Caco-2 (cell line): ENCODE measurements around the gene SLC9A3. TPM values are rescaled to one million over a fixed set of nuclear protein-coding genes. Genes with fewer than 3 reads are reported as not detected.

Source experiments
- BruUV-seq: library from RNA; stranded (reverse); fragments of 400-500 nt; replicated peaks from 2 replicates; lab custom pipeline; 2021; lab: Mats Ljungman, UMichigan
- CTCF ChIA-PET: fragments of 300-600 bp; sonication (Branson Sonifier 250); formaldehyde crosslinking; loops from one replicate; lab custom pipeline; 2022; ENCODE audit warnings: antibody characterized with exemption; lab: Charles Lee
- POLR2A ChIA-PET: fragments of 300-600 bp; sonication (Branson Sonifier 250); formaldehyde crosslinking; loops from one replicate; lab custom pipeline; 2022; ENCODE audit warnings: antibody characterized with exemption; lab: Charles Lee
- DNase-seq, 2 experiments: peaks; one replicate each; pipeline versions ENCODE4 v3.0.0 to v3.0.0-alpha.2; 2020 to 2022
- H3K27me3 ChIP-seq: replicated peaks from 2 replicates; pipeline ENCODE4 v1.6.0; 2011; ENCODE audit warnings: low read length; ENCODE audit not compliant: control insufficient read depth, insufficient read depth
- H3K36me3 ChIP-seq: 2 replicates; pipeline ENCODE4 v1.5.1; 2011; ENCODE audit warnings: low read length; ENCODE audit not compliant: control insufficient read depth, insufficient read depth
- H3K4me1 ChIP-seq: fragments of 250-450 bp; sonication (Bioruptor Pico); 2 replicates; pipeline ENCODE4 v1.5.1; 2020; ENCODE audit warnings: mild to moderate bottlenecking
- H3K4me3 ChIP-seq: 2 replicates; pipeline ENCODE4 v1.5.1; 2011; ENCODE audit warnings: low read depth, mild to moderate bottlenecking, control low read depth, low read length
- H3K9me3 ChIP-seq: fragments of 250-450 bp; sonication (Bioruptor Pico); 2 replicates; pipeline ENCODE4 v1.5.1; 2020; ENCODE audit warnings: mild to moderate bottlenecking, moderate library complexity
- H3K27ac Mint-ChIP-seq: one replicate; pipeline ENCODE4 v1.8.0; 2022; ENCODE audit warnings: mixed read lengths; ENCODE audit not compliant: unreplicated experiment
- H3K27me3 Mint-ChIP-seq: one replicate; pipeline ENCODE4 v1.8.0; 2022; ENCODE audit warnings: mixed read lengths; ENCODE audit not compliant: insufficient read depth, unreplicated experiment
- H3K36me3 Mint-ChIP-seq: one replicate; pipeline ENCODE4 v1.8.0; 2022; ENCODE audit warnings: mild to moderate bottlenecking, mixed read lengths; ENCODE audit not compliant: insufficient read depth, unreplicated experiment
- H3K4me1 Mint-ChIP-seq: one replicate; pipeline ENCODE4 v1.8.0; 2022; ENCODE audit warnings: low read depth, mixed read lengths; ENCODE audit not compliant: unreplicated experiment
- H3K4me3 Mint-ChIP-seq: one replicate; pipeline ENCODE4 v1.8.0; 2022; ENCODE audit warnings: mild to moderate bottlenecking, moderate library complexity, mixed read lengths; ENCODE audit not compliant: unreplicated experiment
- H3K9me3 Mint-ChIP-seq: one replicate; pipeline ENCODE4 v1.8.0; 2022; ENCODE audit warnings: mixed read lengths; ENCODE audit not compliant: unreplicated experiment
- CTCF ChIP-seq, 2 experiments: fragments of 200-600 bp in 1 of 2; IDR thresholded peaks; 1 replicate in 1 of 2; 2 replicates in 1 of 2; pipeline versions ENCODE4 v1.5.1 to v1.8.0; 2011 to 2022; ENCODE audit warnings: antibody characterized with exemption in 1 of 2, control low read depth in 1 of 2, inconsistent platforms in 1 of 2, low read depth in 1 of 2, low read length in 1 of 2, mild to moderate bottlenecking in 1 of 2, moderate library complexity in 1 of 2; ENCODE audit not compliant: insufficient read depth in 1 of 2, severe bottlenecking in 1 of 2, unreplicated experiment in 1 of 2
- intact Hi-C: fragments of 100-400 bp; cut with micrococcal nuclease; formaldehyde crosslinking; loops from one replicate; pipeline ENCODE4 v1.10.0; 2022; ENCODE audit not compliant: unreplicated experiment
- total RNA-seq: library from RNA; stranded (reverse); gene quantifications from 2 replicates; pipeline ENCODE4 v1.2.3, GENCODE V29; 2022

The SLC9A3 gene
- total RNA-seq, 1 experiment from 2014 or later, result 3.4 TPM

- H3K9me3 Mint-ChIP-seq, result peaks cover 14% of the 10 kb centered on the region
- BruUV-seq, result no TSS peak
Observed at GRCh38 chr5:426392-426976, 97.8 kb downstream of the SLC9A3 start.

GRCh38 chr5:425714-426113 is 98.5 kb downstream of the SLC9A3 start:
- Mint-ChIP-seq H3K9me3 (peaks cover 14% of the 10 kb centered on the region), H3K4me3 (no peak overlapping the region), H3K27me3 (no peaks in the 10 kb centered on the region), H3K27ac (no peak overlapping the region), H3K36me3 (no peaks in the 10 kb centered on the region), H3K4me1 (no peaks in the 10 kb centered on the region)
- intact Hi-C loops, result no loop called here
- Histone ChIP-seq H3K27me3 (no peaks in the 10 kb centered on the region), H3K4me3 (no peak overlapping the region), H3K36me3 (no peaks in the 10 kb centered on the region), H3K4me1 (peaks cover 2% of the 10 kb centered on the region; the same call in 1 of the 2 replicates), H3K9me3 (no peaks in the 10 kb centered on the region)
- POLR2A ChIA-PET, result no interaction called here
- CTCF ChIA-PET, result no interaction called here
- TF ChIP-seq CTCF (IDR thresholded peaks at IDR 0.05; ENCODE audit: insufficient read depth in 1 of 2, low read depth in 1 of 2, low read length in 1 of 2, severe bottlenecking in 1 of 2, unreplicated experiment in 1 of 2), result no peak
- no peak for DNase-seq
- BruUV-seq, result no TSS peak

More at GRCh38 chr5:426392-426976, 97.8 kb downstream of the SLC9A3 start:
- no peaks in the 10 kb centered on the region for H3K4me1 Mint-ChIP-seq
- no peaks in the 10 kb centered on the region for H3K36me3 Mint-ChIP-seq
- no peak overlapping the region for H3K27ac Mint-ChIP-seq
- Histone ChIP-seq H3K9me3 (no peaks in the 10 kb centered on the region), H3K36me3 (no peaks in the 10 kb centered on the region), H3K27me3 (no peaks in the 10 kb centered on the region), H3K4me1 (peaks cover 7% of the 10 kb centered on the region; the same call in 1 of the 2 replicates), H3K4me3 (no peak overlapping the region)
- intact Hi-C loops, result no loop called here
- no peak for DNase-seq
- no peak overlapping the region for H3K4me3 Mint-ChIP-seq
- no peak for TF ChIP-seq CTCF (IDR thresholded peaks at IDR 0.05; ENCODE audit: insufficient read depth in 1 of 2, low read depth in 1 of 2, low read length in 1 of 2, severe bottlenecking in 1 of 2, unreplicated experiment in 1 of 2)
- POLR2A ChIA-PET, result no interaction called here
- no peaks in the 10 kb centered on the region for H3K27me3 Mint-ChIP-seq
- CTCF ChIA-PET, result no interaction called here

GRCh38 chr5:424301-425110 is 99.7 kb downstream of the SLC9A3 start:
- Mint-ChIP-seq H3K36me3 (no peaks in the 10 kb centered on the region), H3K4me3 (no peak overlapping the region), H3K9me3 (peaks cover 14% of the 10 kb centered on the region), H3K4me1 (no peaks in the 10 kb centered on the region), H3K27me3 (no peaks in the 10 kb centered on the region), H3K27ac (no peak overlapping the region)
- no peaks in the 10 kb centered on the region for H3K9me3 ChIP-seq
- no peaks in the 10 kb centered on the region for H3K27me3 ChIP-seq
- no peaks in the 10 kb centered on the region for H3K36me3 ChIP-seq
- no peaks in the 10 kb centered on the region for H3K4me1 ChIP-seq
- no peak for TF ChIP-seq CTCF (IDR thresholded peaks at IDR 0.05; ENCODE audit: insufficient read depth in 1 of 2, low read depth in 1 of 2, low read length in 1 of 2, severe bottlenecking in 1 of 2, unreplicated experiment in 1 of 2)
- ChIA-PET CTCF (no interaction called here), POLR2A (no interaction called here)
- no TSS peak for BruUV-seq
- no peak overlapping the region for H3K4me3 ChIP-seq
- intact Hi-C loops, result no loop called here
- DNase-seq, result no peak
